A549 (cell line): ENCODE results near the gene HS6ST1.

Experiments used
- BHLHE40 ChIP-seq: IDR thresholded peaks from 2 replicates; pipeline ENCODE4 v1.6.1; 2012; ENCODE audit warnings: low read depth, low read length, inconsistent platforms
- CHD4 ChIP-seq: fragments of 200-600 bp; sonication (generic); IDR thresholded peaks from 2 replicates; pipeline ENCODE4 v1.6.1; 2016; ENCODE audit warnings: antibody characterized with exemption, mild to moderate bottlenecking, borderline replicate concordance
- CTCF ChIP-seq: fragments of >200 bp; sonication (Bioruptor Twin); formaldehyde crosslinking; IDR thresholded peaks from 3 replicates; pipeline ENCODE4 v1.5.1; 2016
- E2F6 ChIP-seq: IDR thresholded peaks from 2 replicates; pipeline ENCODE4 v1.6.1; 2012; ENCODE audit warnings: low read depth, borderline replicate concordance
- EP300 ChIP-seq, 2 experiments: fragments of >200 bp; sonication (Bioruptor Twin); formaldehyde crosslinking; IDR thresholded peaks; 2 replicates in 1 of 2; 3 replicates in 1 of 2; pipeline ENCODE4 v1.6.1; 2016 to 2017
- HOXB13 ChIP-seq: fragments of 250-450 bp; sonication (Bioruptor Pico); IDR thresholded peaks from 2 replicates; pipeline ENCODE4 v1.5.0; 2020; ENCODE audit warnings: low read depth, mild to moderate bottlenecking, moderate library complexity
- KDM5A ChIP-seq: fragments of 200-600 bp; sonication (generic); IDR thresholded peaks from 2 replicates; pipeline ENCODE4 v1.6.1; 2016; ENCODE audit warnings: antibody characterized with exemption, mild to moderate bottlenecking
- POLR2A ChIP-seq: IDR thresholded peaks from 2 replicates; pipeline ENCODE4 v1.6.1; 2012; ENCODE audit warnings: mild to moderate bottlenecking, low read length
- REST ChIP-seq: fragments of 200-600 bp; sonication (generic); IDR thresholded peaks from 2 replicates; pipeline ENCODE4 v1.6.1; 2016; ENCODE audit warnings: antibody characterized with exemption, mild to moderate bottlenecking, moderate library complexity
- RFX5 ChIP-seq: fragments of 450-650 bp; IDR thresholded peaks from 2 replicates; pipeline ENCODE4 v1.7.1; 2014; ENCODE audit warnings: antibody characterized with exemption, mild to moderate bottlenecking, moderate library complexity
- USF2 ChIP-seq: fragments of 450-650 bp; IDR thresholded peaks from 2 replicates; pipeline ENCODE4 v1.6.1; 2014; ENCODE audit warnings: antibody characterized with exemption

- TF ChIP-seq HOXB13 (CRISPR knock-in tag) = no peak
- no peak for TF ChIP-seq EP300 (IDR thresholded peaks at IDR 0.05)
- TF ChIP-seq CHD4 = no peak
- TF ChIP-seq POLR2A = no peak
- TF ChIP-seq E2F6 = no peak
- TF ChIP-seq CTCF = no peak
- TF ChIP-seq RFX5 = no peak
- TF ChIP-seq KDM5A = no peak
- no peak for TF ChIP-seq BHLHE40
- TF ChIP-seq REST = no peak
- TF ChIP-seq USF2 = no peak
Measured at GRCh38 chr2:128285329-128285931, 33.2 kb downstream of the HS6ST1 start.
